ENCODE results near the gene NID1. TPM values are rescaled to one million over a fixed set of nuclear protein-coding genes. Genes with fewer than 3 reads are reported as not detected.
"Not testable (repeated sequence)": the region's sequence is repeated elsewhere in the genome, so short reads cannot be mapped to it uniquely, and the experiment has no call there.

NID1 gene
- total RNA-seq, 1 donor from 2014 or later: 107 TPM

DNA sequence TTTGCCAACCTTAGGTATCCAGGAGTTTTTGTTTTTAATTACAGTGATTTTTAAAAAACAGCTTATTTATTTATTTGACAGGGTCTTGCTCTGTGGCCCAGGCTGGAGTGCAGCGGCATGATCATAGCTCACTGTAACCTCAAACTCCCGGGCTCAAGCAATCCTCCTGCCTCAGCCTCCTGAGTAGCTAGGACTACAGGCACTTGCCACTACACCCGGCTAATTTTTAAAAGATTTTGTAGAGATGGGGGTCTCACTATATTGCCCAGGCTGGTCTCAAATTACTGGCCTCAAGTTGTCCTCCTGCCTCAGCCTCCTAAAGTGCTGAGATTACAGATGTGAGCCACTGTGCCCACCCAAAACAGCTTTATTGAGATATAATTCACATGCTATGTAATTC lies 92.2 kb downstream of the NID1 start:
- H3K4me1 ChIP-seq (ENCODE audit: control insufficient read depth in 3 of 3, insufficient read depth in 3 of 3, low read length in 3 of 3): peaks cover 8 to 12% (median 10%) of the 10 kb centered on the region in 3 donors
- H3K4me3 ChIP-seq (ENCODE audit: low read length in 3 of 3): peak overlapping the region in 1 of 3 donors; percentile 59
- H3K9ac ChIP-seq (ENCODE audit: low read depth in 1 of 3, low read length in 3 of 3): peak overlapping the region in 2 of 3 donors; percentile 68 to 82
- H3K27me3 ChIP-seq (ENCODE audit: control insufficient read depth in 3 of 3, insufficient read depth in 3 of 3, low read length in 3 of 3); H3K9me3 ChIP-seq (ENCODE audit: control insufficient read depth in 3 of 3, low read length in 3 of 3): not testable (repeated sequence)
- H3K27ac ChIP-seq (ENCODE audit: low read depth, low read length): peak overlapping the region; percentile 91
- peaks cover under 1 to 12% (median 8%) of the 10 kb centered on the region in 3 donors for H3K36me3 ChIP-seq (ENCODE audit: control insufficient read depth in 3 of 3, insufficient read depth in 3 of 3, low read length in 3 of 3)

DNA sequence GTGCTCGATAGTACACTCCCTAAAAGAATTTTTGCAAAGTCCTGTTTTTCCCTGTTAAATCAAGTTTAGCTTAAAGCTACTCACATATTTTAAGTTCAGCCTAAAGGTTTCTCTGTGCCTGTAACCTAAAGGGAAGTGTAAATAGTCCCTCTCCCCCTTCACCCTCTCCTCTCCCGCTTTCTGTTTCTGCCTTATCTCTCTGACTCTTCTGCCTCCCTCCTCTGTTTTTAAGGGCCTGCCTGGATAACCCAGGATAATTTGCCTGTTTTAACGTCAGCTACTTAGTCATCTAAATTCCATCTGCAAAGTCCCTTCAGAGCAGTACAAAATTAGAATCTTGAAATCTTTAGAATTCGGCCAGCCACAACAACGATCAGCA lies 92.6 kb downstream of the NID1 start:
- Histone ChIP-seq H3K4me1 (ENCODE audit: control insufficient read depth in 3 of 3, insufficient read depth in 3 of 3, low read length in 3 of 3) (peaks cover 8 to 12% (median 10%) of the 10 kb centered on the region in 3 donors), H3K27ac (ENCODE audit: low read depth, low read length) (peak overlapping the region; percentile 91), H3K36me3 (ENCODE audit: control insufficient read depth in 3 of 3, insufficient read depth in 3 of 3, low read length in 3 of 3) (peaks cover 0 to 8% (median 5%) of the 10 kb centered on the region in 3 donors), H3K9ac (ENCODE audit: low read depth in 1 of 3, low read length in 3 of 3) (peak overlapping the region; percentile 77 to 82 (median 77)), H3K27me3 (ENCODE audit: control insufficient read depth in 3 of 3, insufficient read depth in 3 of 3, low read length in 3 of 3) (no peaks in the 10 kb centered on the region), H3K9me3 (ENCODE audit: control insufficient read depth in 3 of 3, low read length in 3 of 3) (peaks cover 0 to under 1% (median 0%) of the 10 kb centered on the region in 3 donors), H3K4me3 (ENCODE audit: low read length in 3 of 3) (peak overlapping the region; percentile 59 to 78 (median 65))

DNA sequence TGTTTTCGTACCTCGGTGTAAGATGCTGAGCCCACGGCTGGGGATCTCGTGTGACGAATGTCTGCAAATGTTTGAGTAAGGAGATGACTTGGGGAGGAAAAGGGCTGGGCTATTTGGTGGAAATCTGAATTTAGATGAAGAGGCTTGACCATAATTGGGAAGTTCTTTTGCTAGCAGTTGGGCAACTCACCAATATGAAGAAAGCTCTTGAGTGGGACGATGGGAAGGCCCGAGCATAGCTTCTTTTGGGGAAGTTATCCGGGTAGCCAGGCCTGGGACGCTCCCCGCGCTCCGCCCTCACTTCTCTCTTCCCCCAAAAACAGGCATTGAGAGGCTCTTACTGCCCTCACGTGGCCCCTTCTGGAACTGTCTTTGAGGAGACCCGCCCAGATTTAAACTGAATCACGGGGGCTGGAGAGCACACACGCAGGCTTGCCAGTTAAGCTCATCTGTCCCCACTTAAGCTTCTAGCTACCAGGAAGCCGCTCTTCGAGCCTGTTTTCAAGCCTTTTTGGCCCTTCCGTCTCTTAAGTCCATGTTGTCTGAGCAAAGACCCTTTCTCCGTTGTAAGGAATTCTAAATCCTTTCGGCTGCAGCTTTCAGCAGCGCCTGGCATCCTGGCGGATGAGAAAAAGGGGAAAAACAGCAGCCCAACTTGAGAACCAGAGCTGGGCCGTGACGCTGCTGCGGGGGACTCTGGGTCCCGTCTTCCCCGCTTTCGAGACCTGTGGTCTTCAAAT lies 93.1 kb downstream of the NID1 start:
- Histone ChIP-seq H3K4me1 (ENCODE audit: control insufficient read depth in 3 of 3, insufficient read depth in 3 of 3, low read length in 3 of 3) (peaks cover 8 to 12% (median 10%) of the 10 kb centered on the region in 3 donors), H3K9ac (ENCODE audit: low read depth in 1 of 3, low read length in 3 of 3) (peak overlapping the region; percentile 77 to 82 (median 77)), H3K36me3 (ENCODE audit: control insufficient read depth in 3 of 3, insufficient read depth in 3 of 3, low read length in 3 of 3) (peaks cover 0 to 3% (median 2%) of the 10 kb centered on the region in 3 donors), H3K9me3 (ENCODE audit: control insufficient read depth in 3 of 3, low read length in 3 of 3) (no peaks in the 10 kb centered on the region), H3K27ac (ENCODE audit: low read depth, low read length) (peak overlapping the region; percentile 91), H3K4me3 (ENCODE audit: low read length in 3 of 3) (peak overlapping the region; percentile 59 to 78 (median 65)), H3K27me3 (ENCODE audit: control insufficient read depth in 3 of 3, insufficient read depth in 3 of 3, low read length in 3 of 3) (no peaks in the 10 kb centered on the region)

DNA sequence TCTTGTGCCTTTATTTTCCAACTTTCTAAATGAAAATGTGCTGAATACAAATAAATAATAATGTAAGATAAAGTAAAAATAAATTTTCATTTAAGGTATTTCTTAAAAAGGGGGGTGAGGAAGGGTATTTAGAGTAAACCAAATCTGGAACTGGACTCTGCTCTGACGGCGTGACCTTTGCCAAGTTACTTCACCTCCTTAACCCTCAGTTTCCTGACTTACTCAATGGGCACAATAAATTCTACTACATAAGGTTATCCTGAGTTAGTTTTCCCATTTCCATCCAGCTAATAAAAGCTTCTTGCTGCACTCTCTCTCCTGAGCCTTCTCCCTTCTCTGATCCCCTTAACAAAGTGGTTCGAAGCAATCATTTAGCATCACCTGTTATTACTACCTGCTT lies 93.9 kb downstream of the NID1 start:
- peaks cover 8 to 12% (median 10%) of the 10 kb centered on the region in 3 donors for H3K4me1 ChIP-seq (ENCODE audit: control insufficient read depth in 3 of 3, insufficient read depth in 3 of 3, low read length in 3 of 3)
- peak overlapping the region in 1 of 3 donors; percentile 12 for H3K4me3 ChIP-seq (ENCODE audit: low read length in 3 of 3)
- peak overlapping the region; percentile 91 for H3K27ac ChIP-seq (ENCODE audit: low read depth, low read length)
- H3K9ac ChIP-seq (ENCODE audit: low read depth in 1 of 3, low read length in 3 of 3): peak overlapping the region in 2 of 3 donors; percentile 48 to 82
- peaks cover 0 to 2% (median 0%) of the 10 kb centered on the region in 3 donors for H3K36me3 ChIP-seq (ENCODE audit: control insufficient read depth in 3 of 3, insufficient read depth in 3 of 3, low read length in 3 of 3)
- H3K27me3 ChIP-seq (ENCODE audit: control insufficient read depth in 3 of 3, insufficient read depth in 3 of 3, low read length in 3 of 3): no peaks in the 10 kb centered on the region
- H3K9me3 ChIP-seq (ENCODE audit: control insufficient read depth in 3 of 3, low read length in 3 of 3): no peaks in the 10 kb centered on the region

DNA sequence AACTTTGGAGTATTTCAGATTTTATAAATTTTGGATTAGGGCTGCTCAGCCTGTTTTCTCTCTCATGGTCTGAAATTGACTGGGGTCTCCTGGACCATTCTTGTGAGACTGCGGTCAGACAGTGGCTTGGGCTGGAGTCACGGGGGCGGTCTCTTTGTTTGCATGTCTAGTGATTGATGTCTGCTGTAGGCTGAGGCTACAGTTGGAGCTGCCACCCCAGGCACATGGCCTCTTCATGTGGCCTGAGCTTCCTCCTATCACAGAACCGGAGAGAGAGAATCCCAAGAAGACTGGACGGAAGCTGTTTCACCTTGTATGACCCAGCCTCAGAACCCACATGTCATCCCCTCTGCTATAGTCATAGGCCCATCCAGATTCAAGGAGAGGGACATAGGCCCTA lies 96.1 kb downstream of the NID1 start:
- H3K36me3 ChIP-seq (ENCODE audit: control insufficient read depth in 3 of 3, insufficient read depth in 3 of 3, low read length in 3 of 3): no peaks in the 10 kb centered on the region
- H3K4me3 ChIP-seq (ENCODE audit: low read length in 3 of 3): no peak overlapping the region
- no peak overlapping the region for H3K9ac ChIP-seq (ENCODE audit: low read depth in 1 of 3, low read length in 3 of 3)
- H3K27me3 ChIP-seq (ENCODE audit: control insufficient read depth in 3 of 3, insufficient read depth in 3 of 3, low read length in 3 of 3): no peaks in the 10 kb centered on the region
- H3K4me1 ChIP-seq (ENCODE audit: control insufficient read depth in 3 of 3, insufficient read depth in 3 of 3, low read length in 3 of 3): peaks cover 8 to 12% (median 10%) of the 10 kb centered on the region in 3 donors
- no peak overlapping the region for H3K27ac ChIP-seq (ENCODE audit: low read depth, low read length)
- H3K9me3 ChIP-seq (ENCODE audit: control insufficient read depth in 3 of 3, low read length in 3 of 3): no peaks in the 10 kb centered on the region

DNA sequence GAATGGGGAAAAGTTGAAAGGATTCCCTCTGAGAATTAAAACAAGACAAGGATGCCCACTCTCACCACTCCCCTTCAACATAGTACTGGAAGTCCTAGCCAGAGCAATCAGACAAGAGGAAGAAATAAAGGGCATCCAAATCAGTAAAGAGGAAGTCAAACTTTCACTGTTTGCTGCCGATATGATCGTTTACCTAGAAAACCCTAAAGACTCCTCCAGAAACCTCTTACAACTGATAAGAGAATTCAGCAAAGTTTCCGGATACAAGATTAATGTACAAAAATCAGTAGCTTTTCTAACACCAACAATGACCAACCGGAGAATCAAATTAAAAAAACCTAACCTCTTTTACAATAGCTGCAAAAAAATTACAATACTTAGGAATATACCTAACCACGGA lies 98.8 kb downstream of the NID1 start:
- H3K9ac ChIP-seq (ENCODE audit: low read depth in 1 of 3, low read length in 3 of 3); H3K27ac ChIP-seq (ENCODE audit: low read depth, low read length); H3K4me1 ChIP-seq (ENCODE audit: control insufficient read depth in 3 of 3, insufficient read depth in 3 of 3, low read length in 3 of 3); H3K4me3 ChIP-seq (ENCODE audit: low read length in 3 of 3); H3K9me3 ChIP-seq (ENCODE audit: control insufficient read depth in 3 of 3, low read length in 3 of 3); H3K27me3 ChIP-seq (ENCODE audit: control insufficient read depth in 3 of 3, insufficient read depth in 3 of 3, low read length in 3 of 3); H3K36me3 ChIP-seq (ENCODE audit: control insufficient read depth in 3 of 3, insufficient read depth in 3 of 3, low read length in 3 of 3): not testable (repeated sequence)

DNA sequence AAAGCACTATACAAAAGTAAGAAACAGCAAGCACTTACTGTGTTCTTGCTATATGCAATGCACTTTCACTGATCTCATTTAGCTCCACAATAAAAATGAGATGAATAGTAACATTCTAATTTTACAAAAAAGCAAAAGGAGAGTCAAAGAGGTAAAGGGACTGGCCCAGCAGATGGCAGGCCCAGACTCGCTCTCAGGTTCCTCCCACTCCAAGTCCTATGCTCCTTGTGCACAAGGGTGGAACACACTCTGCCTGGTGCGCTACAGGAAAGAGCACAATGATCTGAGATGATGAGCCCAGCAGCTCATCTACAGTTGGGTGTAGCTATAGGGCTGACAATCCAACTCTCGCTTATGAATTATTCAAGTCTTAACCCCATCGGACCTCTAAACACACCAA lies 104.1 kb downstream of the NID1 start:
- Histone ChIP-seq H3K36me3 (ENCODE audit: control insufficient read depth in 3 of 3, insufficient read depth in 3 of 3, low read length in 3 of 3) (no peaks in the 10 kb centered on the region), H3K9me3 (ENCODE audit: control insufficient read depth in 3 of 3, low read length in 3 of 3) (no peaks in the 10 kb centered on the region), H3K4me1 (ENCODE audit: control insufficient read depth in 3 of 3, insufficient read depth in 3 of 3, low read length in 3 of 3) (no peaks in the 10 kb centered on the region), H3K9ac (ENCODE audit: low read depth in 1 of 3, low read length in 3 of 3) (no peak overlapping the region), H3K4me3 (ENCODE audit: low read length in 3 of 3) (no peak overlapping the region), H3K27me3 (ENCODE audit: control insufficient read depth in 3 of 3, insufficient read depth in 3 of 3, low read length in 3 of 3) (no peaks in the 10 kb centered on the region), H3K27ac (ENCODE audit: low read depth, low read length) (no peak overlapping the region)

DNA sequence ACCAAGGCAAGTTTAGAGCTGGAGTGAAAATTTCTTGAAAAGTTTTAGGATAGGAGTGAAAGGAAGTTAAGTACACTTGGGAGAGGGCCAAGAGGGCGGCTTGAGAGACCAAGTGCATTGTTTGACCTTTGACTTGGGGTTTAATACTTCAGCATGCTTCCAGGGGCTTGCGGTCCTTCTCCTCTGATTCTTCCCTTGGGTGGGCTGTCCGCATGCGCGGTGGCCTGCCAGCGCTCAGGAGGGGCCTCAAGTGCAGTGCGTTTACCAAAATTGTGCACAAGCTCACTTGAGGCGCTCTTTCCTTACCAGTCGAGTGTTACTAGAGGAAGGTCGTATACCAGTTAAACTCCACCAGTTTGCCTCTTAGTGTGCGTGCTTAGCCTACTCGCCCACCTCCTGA lies 106.9 kb downstream of the NID1 start:
- Histone ChIP-seq H3K27ac (ENCODE audit: low read depth, low read length) (no peak overlapping the region), H3K9ac (ENCODE audit: low read depth in 1 of 3, low read length in 3 of 3) (no peak overlapping the region), H3K4me3 (ENCODE audit: low read length in 3 of 3) (no peak overlapping the region), H3K27me3 (ENCODE audit: control insufficient read depth in 3 of 3, insufficient read depth in 3 of 3, low read length in 3 of 3) (no peaks in the 10 kb centered on the region), H3K9me3 (ENCODE audit: control insufficient read depth in 3 of 3, low read length in 3 of 3) (no peaks in the 10 kb centered on the region), H3K4me1 (ENCODE audit: control insufficient read depth in 3 of 3, insufficient read depth in 3 of 3, low read length in 3 of 3) (no peaks in the 10 kb centered on the region), H3K36me3 (ENCODE audit: control insufficient read depth in 3 of 3, insufficient read depth in 3 of 3, low read length in 3 of 3) (no peaks in the 10 kb centered on the region)

DNA sequence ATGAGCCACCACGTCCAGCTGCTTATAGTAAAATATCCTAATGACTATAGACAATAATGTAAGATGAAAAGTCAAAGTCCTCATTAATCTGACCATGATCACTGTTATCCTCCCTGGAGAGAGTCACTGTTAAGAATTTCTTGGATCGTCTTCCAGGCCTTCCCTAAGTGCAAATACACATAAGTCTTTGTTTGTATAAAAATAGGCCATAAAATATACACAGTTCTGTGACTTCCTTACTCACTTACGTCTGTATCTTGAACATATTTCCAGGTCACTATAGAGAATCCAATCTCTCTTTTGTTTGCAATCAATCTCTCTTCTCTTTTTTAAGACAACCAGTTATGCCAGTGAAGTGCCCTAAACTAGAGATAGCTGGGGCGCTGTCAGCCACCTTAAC lies 109.1 kb downstream of the NID1 start:
- Histone ChIP-seq H3K4me1 (ENCODE audit: control insufficient read depth in 3 of 3, insufficient read depth in 3 of 3, low read length in 3 of 3) (no peaks in the 10 kb centered on the region), H3K27me3 (ENCODE audit: control insufficient read depth in 3 of 3, insufficient read depth in 3 of 3, low read length in 3 of 3) (no peaks in the 10 kb centered on the region), H3K36me3 (ENCODE audit: control insufficient read depth in 3 of 3, insufficient read depth in 3 of 3, low read length in 3 of 3) (no peaks in the 10 kb centered on the region), H3K9ac (ENCODE audit: low read depth in 1 of 3, low read length in 3 of 3) (no peak overlapping the region), H3K9me3 (ENCODE audit: control insufficient read depth in 3 of 3, low read length in 3 of 3) (no peaks in the 10 kb centered on the region), H3K27ac (ENCODE audit: low read depth, low read length) (no peak overlapping the region), H3K4me3 (ENCODE audit: low read length in 3 of 3) (no peak overlapping the region)

DNA sequence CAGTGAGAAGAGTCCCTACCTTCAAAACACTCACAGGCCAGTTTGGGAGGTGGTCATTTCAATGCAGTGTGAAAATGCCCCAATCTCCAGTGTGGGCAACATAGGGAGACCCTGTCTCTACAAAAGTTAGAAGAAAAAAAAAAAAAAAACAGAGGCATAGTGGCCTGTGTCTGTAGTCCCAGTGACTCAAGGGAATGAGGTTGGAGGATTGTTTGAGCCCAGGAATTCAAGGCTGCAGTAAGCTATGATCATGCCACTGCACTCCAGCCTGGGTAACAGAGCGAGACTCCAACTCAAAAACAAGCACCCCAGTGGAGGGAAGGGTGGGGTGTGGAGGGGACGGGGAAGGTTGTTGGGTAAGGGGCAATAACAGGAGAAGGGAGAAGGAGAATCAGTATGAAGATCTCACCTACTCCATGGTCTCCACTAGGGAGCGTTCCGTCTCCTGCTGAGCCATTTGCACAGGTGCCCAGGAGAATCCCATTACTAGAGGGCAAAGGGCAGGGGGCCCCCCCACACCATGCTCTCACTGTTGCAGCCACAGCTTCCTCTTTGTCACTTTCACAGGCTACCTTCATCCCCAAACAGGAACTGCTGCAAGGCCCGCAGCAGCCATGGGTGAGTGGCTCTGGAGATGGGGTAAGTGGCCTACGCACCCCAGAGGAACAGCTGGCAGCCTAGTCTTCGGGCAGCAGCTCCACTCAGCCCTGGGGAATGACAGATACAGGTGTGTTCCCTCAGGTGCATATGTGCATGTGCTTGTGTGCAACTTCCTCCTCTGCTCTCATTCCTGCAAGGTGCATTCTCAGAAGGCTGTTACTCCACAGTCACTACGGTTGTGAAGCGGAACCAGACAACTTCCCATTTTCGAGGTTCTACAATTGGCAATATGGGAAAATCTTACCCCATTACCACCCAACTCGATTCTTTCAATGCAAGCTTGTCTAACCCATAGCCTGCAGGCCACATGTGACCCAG lies 110.3 kb downstream of the NID1 start:
- H3K27me3 ChIP-seq (ENCODE audit: control insufficient read depth in 3 of 3, insufficient read depth in 3 of 3, low read length in 3 of 3): no peaks in the 10 kb centered on the region
- no peaks in the 10 kb centered on the region for H3K36me3 ChIP-seq (ENCODE audit: control insufficient read depth in 3 of 3, insufficient read depth in 3 of 3, low read length in 3 of 3)
- no peaks in the 10 kb centered on the region for H3K9me3 ChIP-seq (ENCODE audit: control insufficient read depth in 3 of 3, low read length in 3 of 3)
- no peak overlapping the region for H3K9ac ChIP-seq (ENCODE audit: low read depth in 1 of 3, low read length in 3 of 3)
- no peaks in the 10 kb centered on the region for H3K4me1 ChIP-seq (ENCODE audit: control insufficient read depth in 3 of 3, insufficient read depth in 3 of 3, low read length in 3 of 3)
- H3K27ac ChIP-seq (ENCODE audit: low read depth, low read length): no peak overlapping the region
- no peak overlapping the region for H3K4me3 ChIP-seq (ENCODE audit: low read length in 3 of 3)
